NCI-H1105 (cell line): ENCODE measurements around the gene MAN2A1.

Experiments used
- DNase-seq: peaks from one replicate; lab custom pipeline; 2025; lab: John Stamatoyannopoulos, UW

MAN2A1 gene

DNA sequence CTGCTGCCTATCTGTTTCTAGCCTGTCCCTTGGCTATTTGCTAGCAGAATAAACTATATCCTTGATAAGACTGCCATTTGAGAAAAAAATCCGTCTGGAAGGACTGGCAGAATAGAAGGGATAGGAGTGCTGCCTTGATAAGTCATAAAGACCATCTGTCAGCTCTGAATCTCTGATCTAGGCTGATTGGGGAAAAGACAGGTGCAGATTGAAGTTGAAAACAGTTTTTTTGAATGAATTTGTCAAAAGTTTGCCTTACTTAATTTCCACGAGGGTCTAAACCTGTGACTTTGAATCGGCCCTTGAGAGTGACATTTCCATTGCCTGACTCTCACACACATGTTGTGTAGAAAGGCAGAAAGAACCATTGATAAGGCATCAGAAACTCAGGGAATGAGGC lies 218.6 kb downstream of the MAN2A1 start:
- DNase-seq, result no peak

DNA sequence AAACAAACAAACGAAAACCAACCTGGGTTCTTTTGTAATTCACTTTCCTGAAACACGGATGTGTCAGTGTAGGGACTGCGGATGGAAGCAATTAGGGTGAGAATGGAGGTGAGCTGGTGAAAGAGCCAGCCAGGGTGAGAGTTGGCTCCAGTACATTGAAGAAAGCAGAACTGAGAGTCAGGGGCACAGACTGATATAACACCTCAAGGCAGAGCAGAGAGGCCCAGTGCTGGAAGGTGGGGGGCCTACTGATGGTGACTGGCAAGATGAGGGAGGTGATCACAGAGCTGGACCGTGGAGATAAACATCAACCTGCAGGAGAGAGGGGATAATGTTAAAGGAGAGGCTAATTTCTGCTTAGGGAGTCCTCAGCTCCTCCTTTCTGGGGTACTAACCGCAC lies 221.1 kb downstream of the MAN2A1 start:
- DNase-seq, result no peak

DNA sequence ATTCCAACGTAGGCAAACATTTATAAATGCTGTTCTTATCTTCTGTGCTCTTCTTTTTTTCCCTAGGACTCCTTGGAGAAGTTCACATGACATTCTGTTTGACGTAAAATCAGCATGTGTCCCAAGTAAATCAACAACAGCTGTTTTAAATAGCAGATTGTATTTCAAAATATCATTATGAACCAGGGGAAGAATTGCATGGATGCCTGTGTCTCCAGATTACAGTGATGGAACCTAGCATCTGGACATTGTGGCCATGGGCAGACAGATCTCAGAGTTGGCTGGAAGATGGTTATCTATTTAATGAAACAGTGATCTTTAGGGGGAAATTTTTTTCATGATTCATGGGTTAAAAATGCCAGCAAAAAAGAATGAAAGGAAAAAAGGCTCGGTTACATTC lies 222.0 kb downstream of the MAN2A1 start:
- no peak for DNase-seq

DNA sequence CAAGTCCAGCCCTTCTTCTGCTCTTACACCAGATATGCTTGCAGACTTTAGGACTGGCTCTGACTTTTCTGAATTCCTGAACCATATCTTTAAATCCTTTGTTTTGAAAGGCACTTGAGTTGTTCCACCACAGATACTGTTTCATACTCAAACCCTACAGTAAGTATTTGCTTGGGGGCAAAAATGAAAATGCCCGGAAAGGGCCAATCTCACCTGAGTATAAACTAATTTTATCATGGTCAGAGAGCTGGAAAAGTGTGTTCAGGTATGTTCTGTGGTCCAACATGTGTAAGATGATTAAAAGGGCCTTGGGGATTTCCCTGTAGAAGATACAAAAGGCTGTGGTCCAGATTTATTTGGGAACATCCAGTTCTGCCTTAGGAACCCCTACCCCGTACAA lies 225.2 kb downstream of the MAN2A1 start:
- no peak for DNase-seq

DNA sequence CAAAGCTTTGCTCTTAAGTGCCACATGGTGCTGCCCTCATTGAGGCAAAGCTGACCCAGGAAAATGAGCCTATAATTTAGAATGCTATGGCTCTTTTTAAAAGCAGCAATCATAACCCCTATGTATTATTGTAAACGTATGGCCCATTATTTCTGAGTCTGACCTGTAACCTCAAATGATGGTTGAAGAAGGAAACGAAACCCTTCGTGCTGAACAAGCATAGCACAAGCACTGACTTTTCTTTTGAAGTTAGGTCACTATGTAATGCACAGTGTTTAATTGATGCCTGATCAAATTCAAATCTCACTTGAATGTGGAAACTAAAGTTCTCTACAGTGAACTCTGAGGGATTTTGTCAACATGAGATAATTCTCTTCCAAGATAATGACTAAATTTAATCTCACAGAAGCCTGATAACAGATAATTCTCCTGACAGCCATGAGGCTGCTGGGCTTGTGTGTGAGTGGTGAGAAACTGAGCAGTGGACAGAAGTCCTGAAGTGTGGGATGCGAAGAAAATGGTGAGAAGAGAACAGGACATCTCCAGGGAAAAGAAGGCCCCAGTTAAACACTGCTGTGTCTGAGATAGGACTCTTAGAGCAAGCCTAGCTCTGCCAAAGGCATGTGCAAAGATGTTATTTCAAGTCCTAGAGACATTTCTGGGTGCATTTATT lies 226.9 kb downstream of the MAN2A1 start:
- no peak for DNase-seq
